Osteoblast (primary cell): Measurements from ENCODE around the gene CHCHD3. TPM values are rescaled to one million over a fixed set of nuclear protein-coding genes. Genes with fewer than 3 reads are reported as not detected.

Experiments used
- DNase-seq: peaks from one replicate; pipeline ENCODE4 v3.0.0; 2011; ENCODE audit warnings: low spot score, mixed read lengths; ENCODE audit not compliant: insufficient read length; ENCODE audit errors: missing footprints
- H2AFZ ChIP-seq: 2 replicates; pipeline ENCODE4 v1.6.0; 2011; ENCODE audit warnings: mild to moderate bottlenecking, low read length
- H3K27ac ChIP-seq: 2 replicates; pipeline ENCODE4 v1.5.1; 2011; ENCODE audit warnings: mild to moderate bottlenecking, low read depth, low read length, moderate library complexity
- H3K27me3 ChIP-seq: 2 replicates; pipeline ENCODE4 v1.6.0; 2012; ENCODE audit warnings: mild to moderate bottlenecking, control low read depth, inconsistent platforms, low read length, moderate library complexity; ENCODE audit not compliant: insufficient read depth
- H3K36me3 ChIP-seq: 2 replicates; pipeline ENCODE4 v1.5.1; 2011; ENCODE audit warnings: mild to moderate bottlenecking, low read length, control low read depth, moderate library complexity; ENCODE audit not compliant: insufficient read depth
- H3K4me1 ChIP-seq: 2 replicates; pipeline ENCODE4 v1.5.1; 2011; ENCODE audit warnings: mild to moderate bottlenecking, low read length, control low read depth, moderate library complexity; ENCODE audit not compliant: insufficient read depth
- H3K4me2 ChIP-seq: 2 replicates; pipeline ENCODE4 v1.6.0; 2011; ENCODE audit warnings: mild to moderate bottlenecking, low read length; ENCODE audit not compliant: insufficient read depth
- H3K4me3 ChIP-seq: fragments of 200-600 bp; sonication (generic); 3 replicates; pipeline ENCODE4 v1.5.1; 2012; ENCODE audit warnings: mild to moderate bottlenecking, low read length, inconsistent platforms; ENCODE audit not compliant: insufficient read depth
- H3K79me2 ChIP-seq: 2 replicates; pipeline ENCODE4 v1.6.0; 2012; ENCODE audit warnings: mild to moderate bottlenecking, low read length, control low read depth, inconsistent platforms; ENCODE audit not compliant: insufficient read depth
- H3K9me3 ChIP-seq: 2 replicates; pipeline ENCODE4 v1.5.1; 2011; ENCODE audit warnings: low read depth, low read length, control low read depth
- H4K20me1 ChIP-seq: 2 replicates; pipeline ENCODE4 v1.6.0; 2012; ENCODE audit warnings: mild to moderate bottlenecking, low read length, control low read depth; ENCODE audit not compliant: insufficient read depth
- total RNA-seq: library from RNA; depleted of rRNA; stranded (reverse); fragments of >200 nt; gene quantifications from 2 replicates; pipeline ENCODE4 v1.2.3, GENCODE V29; 2012
- TF ChIP-seq, protein P1 (sequence below): IDR thresholded peaks from 2 replicates; pipeline ENCODE4 v1.5.1; 2011; ENCODE audit warnings: mild to moderate bottlenecking, low read depth, low read length, moderate library complexity; ENCODE audit errors: extremely low read depth

Gene CHCHD3
- total RNA-seq, 1 donor = 89.8 TPM

DNA sequence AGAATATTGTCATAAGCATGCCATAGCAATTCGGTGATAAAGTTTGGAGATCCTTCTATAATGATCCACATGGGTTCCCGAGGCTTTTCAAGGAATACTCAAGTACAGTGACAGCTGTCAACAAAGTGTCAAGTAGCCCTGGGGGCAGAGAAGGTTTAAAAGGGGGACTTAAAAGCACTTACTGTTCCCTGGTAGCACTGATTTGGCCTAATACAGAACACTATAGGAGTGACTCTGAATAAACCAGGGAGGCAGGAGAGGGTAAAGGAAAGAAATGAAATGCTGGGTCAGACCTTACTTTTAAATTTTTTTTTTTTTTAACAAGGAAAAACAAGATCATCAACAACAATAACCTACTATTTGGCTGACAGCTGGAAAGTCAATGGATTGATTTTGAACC lies 20.1 kb downstream of the CHCHD3 start:
- Histone ChIP-seq H3K79me2 (peaks cover 83% of the 10 kb centered on the region), H3K27me3 (no peaks in the 10 kb centered on the region), H4K20me1 (peaks cover 8% of the 10 kb centered on the region), H3K27ac (no peak overlapping the region), H3K36me3 (no peaks in the 10 kb centered on the region), H2AFZ (no peak overlapping the region), H3K4me2 (no peak overlapping the region), H3K4me3 (no peak overlapping the region), H3K9me3 (no peaks in the 10 kb centered on the region), H3K4me1 (no peaks in the 10 kb centered on the region)
- TF ChIP-seq, protein P1, sequence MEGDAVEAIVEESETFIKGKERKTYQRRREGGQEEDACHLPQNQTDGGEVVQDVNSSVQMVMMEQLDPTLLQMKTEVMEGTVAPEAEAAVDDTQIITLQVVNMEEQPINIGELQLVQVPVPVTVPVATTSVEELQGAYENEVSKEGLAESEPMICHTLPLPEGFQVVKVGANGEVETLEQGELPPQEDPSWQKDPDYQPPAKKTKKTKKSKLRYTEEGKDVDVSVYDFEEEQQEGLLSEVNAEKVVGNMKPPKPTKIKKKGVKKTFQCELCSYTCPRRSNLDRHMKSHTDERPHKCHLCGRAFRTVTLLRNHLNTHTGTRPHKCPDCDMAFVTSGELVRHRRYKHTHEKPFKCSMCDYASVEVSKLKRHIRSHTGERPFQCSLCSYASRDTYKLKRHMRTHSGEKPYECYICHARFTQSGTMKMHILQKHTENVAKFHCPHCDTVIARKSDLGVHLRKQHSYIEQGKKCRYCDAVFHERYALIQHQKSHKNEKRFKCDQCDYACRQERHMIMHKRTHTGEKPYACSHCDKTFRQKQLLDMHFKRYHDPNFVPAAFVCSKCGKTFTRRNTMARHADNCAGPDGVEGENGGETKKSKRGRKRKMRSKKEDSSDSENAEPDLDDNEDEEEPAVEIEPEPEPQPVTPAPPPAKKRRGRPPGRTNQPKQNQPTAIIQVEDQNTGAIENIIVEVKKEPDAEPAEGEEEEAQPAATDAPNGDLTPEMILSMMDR = no peak
- DNase-seq = no peak

DNA sequence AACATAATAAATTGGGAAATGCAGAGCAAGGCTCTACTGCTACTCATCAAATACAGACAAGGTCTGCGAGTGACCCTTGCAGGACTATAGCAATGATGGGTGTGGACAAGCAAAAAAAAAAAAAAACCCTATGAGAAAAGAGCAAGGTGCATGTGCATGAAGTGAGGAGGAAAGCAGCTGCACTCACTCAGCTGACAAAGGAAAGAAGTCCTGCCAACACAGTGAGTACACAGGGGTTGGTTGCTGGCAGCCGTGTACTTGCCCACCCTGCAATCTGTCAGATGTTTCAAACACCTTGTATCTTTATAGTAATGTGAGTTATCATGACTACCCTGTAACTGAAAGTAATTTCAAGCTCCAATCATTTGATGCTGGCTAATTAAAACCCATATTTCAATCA lies 20.5 kb downstream of the CHCHD3 start:
- Histone ChIP-seq H3K79me2 (peaks cover 83% of the 10 kb centered on the region), H3K4me3 (no peak overlapping the region), H3K27me3 (no peaks in the 10 kb centered on the region), H3K4me2 (no peak overlapping the region), H3K9me3 (no peaks in the 10 kb centered on the region), H4K20me1 (peaks cover 8% of the 10 kb centered on the region), H3K27ac (no peak overlapping the region), H2AFZ (no peak overlapping the region), H3K36me3 (no peaks in the 10 kb centered on the region), H3K4me1 (no peaks in the 10 kb centered on the region)
- DNase-seq = no peak
- TF ChIP-seq, protein P1 = no peak

DNA sequence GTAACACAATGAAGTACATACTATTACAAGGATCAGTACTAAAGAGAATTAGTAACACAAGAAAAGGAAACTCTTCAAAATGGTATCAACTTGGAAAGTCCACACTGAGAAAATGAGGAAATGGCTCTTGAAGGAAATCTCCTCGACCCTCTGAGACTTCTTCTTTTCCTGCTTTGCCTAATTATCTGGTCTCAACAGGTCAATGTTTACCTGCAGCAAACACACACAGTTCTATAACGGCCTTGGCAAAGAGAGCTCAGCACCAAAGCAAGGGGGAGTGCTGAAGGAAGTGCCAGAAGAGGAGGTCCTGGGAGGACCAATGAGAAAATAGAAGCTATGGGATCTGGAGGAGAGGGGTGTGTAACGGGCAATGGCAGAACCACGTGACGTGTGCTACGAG lies 21.9 kb downstream of the CHCHD3 start:
- H3K27me3 ChIP-seq = no peaks in the 10 kb centered on the region
- H2AFZ ChIP-seq = no peak overlapping the region
- H3K36me3 ChIP-seq = no peaks in the 10 kb centered on the region
- DNase-seq = no peak
- H4K20me1 ChIP-seq = peaks cover 8% of the 10 kb centered on the region
- no peaks in the 10 kb centered on the region for H3K4me1 ChIP-seq
- H3K9me3 ChIP-seq = no peaks in the 10 kb centered on the region
- no peak overlapping the region for H3K27ac ChIP-seq
- no peak overlapping the region for H3K4me3 ChIP-seq
- peaks cover 83% of the 10 kb centered on the region for H3K79me2 ChIP-seq
- TF ChIP-seq, protein P1 = no peak
- H3K4me2 ChIP-seq = no peak overlapping the region

DNA sequence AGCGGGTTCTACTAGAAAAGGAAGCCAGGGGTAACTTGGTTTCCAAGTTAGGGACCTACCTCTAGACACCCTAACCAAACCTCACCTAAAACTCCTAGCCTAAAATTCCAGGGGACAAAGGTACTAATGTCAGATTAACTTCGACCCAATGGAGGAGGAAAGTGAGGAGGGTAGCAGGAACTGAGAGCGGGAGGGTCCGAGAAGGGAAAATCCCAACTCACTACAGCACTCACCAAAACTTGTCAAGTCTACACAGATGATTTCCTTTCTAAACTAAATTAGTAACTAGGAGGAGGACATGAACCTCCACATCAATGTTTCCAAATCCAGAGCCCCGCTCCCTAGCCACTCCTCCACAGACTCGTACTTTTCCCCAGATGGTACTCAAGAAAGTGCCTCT lies 22.6 kb downstream of the CHCHD3 start:
- Histone ChIP-seq H3K27ac (no peak overlapping the region), H3K27me3 (no peaks in the 10 kb centered on the region), H3K36me3 (no peaks in the 10 kb centered on the region), H4K20me1 (peaks cover 6% of the 10 kb centered on the region), H3K79me2 (peaks cover 81% of the 10 kb centered on the region), H3K9me3 (no peaks in the 10 kb centered on the region), H3K4me2 (no peak overlapping the region), H2AFZ (no peak overlapping the region), H3K4me1 (peaks cover 7% of the 10 kb centered on the region), H3K4me3 (no peak overlapping the region)
- no peak for DNase-seq
- TF ChIP-seq, protein P1 = no peak
